ENCODE results near the gene PHACTR1. TPM values are rescaled to one million over a fixed set of nuclear protein-coding genes. Genes with fewer than 3 reads are reported as not detected.
A peak's percentile ranks its signal among the peaks of the same experiment; 100 is the strongest.
"Not testable (repeated sequence)": the region's sequence is repeated elsewhere in the genome, so short reads cannot be mapped to it uniquely, and the experiment has no call there.

Gene PHACTR1
- total RNA-seq, 1 donor from 2014 or later, result 2.2 TPM

GRCh38 chr6:12717356-12717755 lies 789 bp downstream of the PHACTR1 start:
- no peak for DNase-seq (ENCODE audit: low read depth)
- no peaks in the 10 kb centered on the region for H3K36me3 ChIP-seq (ENCODE audit: control insufficient read depth, insufficient read depth, low read length)
- H3K4me3 ChIP-seq (ENCODE audit: low read depth, low read length), result no peak overlapping the region
- no peak for TF ChIP-seq CTCF (IDR thresholded peaks at IDR 0.05; ENCODE audit: insufficient read depth, low read length, poor library complexity, severe bottlenecking)
- H3K27me3 ChIP-seq (ENCODE audit: control insufficient read depth, insufficient read depth, low read length), result no peaks in the 10 kb centered on the region

GRCh38 chr6:12718015-12718414 lies 1.4 kb downstream of the PHACTR1 start:
- DNase-seq (ENCODE audit: low read depth), result peak; percentile 38

GRCh38 chr6:12719017-12719416 lies 2.5 kb downstream of the PHACTR1 start:
- TF ChIP-seq CTCF (IDR thresholded peaks at IDR 0.05; ENCODE audit: insufficient read depth, low read length, poor library complexity, severe bottlenecking), result no peak
- no peak for DNase-seq (ENCODE audit: low read depth)
- no peaks in the 10 kb centered on the region for H3K36me3 ChIP-seq (ENCODE audit: control insufficient read depth, insufficient read depth, low read length)
- H3K27me3 ChIP-seq (ENCODE audit: control insufficient read depth, insufficient read depth, low read length), result no peaks in the 10 kb centered on the region
- H3K4me3 ChIP-seq (ENCODE audit: low read depth, low read length), result no peak overlapping the region

More at GRCh38 chr6:12718015-12718414, 1.4 kb downstream of the PHACTR1 start:
- Histone ChIP-seq H3K27me3 (ENCODE audit: control insufficient read depth, insufficient read depth, low read length) (no peaks in the 10 kb centered on the region), H3K4me3 (ENCODE audit: low read depth, low read length) (no peak overlapping the region), H3K36me3 (ENCODE audit: control insufficient read depth, insufficient read depth, low read length) (no peaks in the 10 kb centered on the region)
- no peak for TF ChIP-seq CTCF (IDR thresholded peaks at IDR 0.05; ENCODE audit: insufficient read depth, low read length, poor library complexity, severe bottlenecking)

- DNase-seq (ENCODE audit: low read depth), result no peak
- no peaks in the 10 kb centered on the region for H3K27me3 ChIP-seq (ENCODE audit: control insufficient read depth, insufficient read depth, low read length)
- H3K36me3 ChIP-seq (ENCODE audit: control insufficient read depth, insufficient read depth, low read length), result no peaks in the 10 kb centered on the region
- TF ChIP-seq CTCF (IDR thresholded peaks at IDR 0.05; ENCODE audit: insufficient read depth, low read length, poor library complexity, severe bottlenecking), result no peak
- H3K4me3 ChIP-seq (ENCODE audit: low read depth, low read length), result no peak overlapping the region
Observed at GRCh38 chr6:12720310-12720709, 3.7 kb downstream of the PHACTR1 start.

GRCh38 chr6:12725263-12725662 lies 8.7 kb downstream of the PHACTR1 start:
- DNase-seq (ENCODE audit: low read depth), result no peak
- Histone ChIP-seq H3K36me3 (ENCODE audit: control insufficient read depth, insufficient read depth, low read length) (no peaks in the 10 kb centered on the region), H3K27me3 (ENCODE audit: control insufficient read depth, insufficient read depth, low read length) (no peaks in the 10 kb centered on the region), H3K4me3 (ENCODE audit: low read depth, low read length) (no peak overlapping the region)
- no peak for TF ChIP-seq CTCF (IDR thresholded peaks at IDR 0.05; ENCODE audit: insufficient read depth, low read length, poor library complexity, severe bottlenecking)

- Histone ChIP-seq H3K4me3 (ENCODE audit: low read depth, low read length) (no peak overlapping the region), H3K36me3 (ENCODE audit: control insufficient read depth, insufficient read depth, low read length) (no peaks in the 10 kb centered on the region), H3K27me3 (ENCODE audit: control insufficient read depth, insufficient read depth, low read length) (no peaks in the 10 kb centered on the region)
- no peak for DNase-seq (ENCODE audit: low read depth)
- TF ChIP-seq CTCF (IDR thresholded peaks at IDR 0.05; ENCODE audit: insufficient read depth, low read length, poor library complexity, severe bottlenecking), result no peak
Observed at GRCh38 chr6:12729467-12729866, 12.9 kb downstream of the PHACTR1 start.

- not testable (repeated sequence) for DNase-seq (ENCODE audit: low read depth); H3K27me3 ChIP-seq (ENCODE audit: control insufficient read depth, insufficient read depth, low read length); H3K36me3 ChIP-seq (ENCODE audit: control insufficient read depth, insufficient read depth, low read length); H3K4me3 ChIP-seq (ENCODE audit: low read depth, low read length)
Observed at GRCh38 chr6:12730809-12731208, 14.2 kb downstream of the PHACTR1 start.
